MCF 10A (cell line): Measurements from ENCODE around the gene CERS6. TPM values are rescaled to one million over a fixed set of nuclear protein-coding genes. Genes with fewer than 3 reads are reported as not detected.

ENCODE experiments used
- BruUV-seq: library from RNA; stranded (reverse); fragments of 400-500 nt; replicated peaks from 2 replicates; lab custom pipeline; 2021; lab: Mats Ljungman, UMichigan
- CTCF ChIA-PET: fragments of 300-600 bp; sonication (Branson Sonifier 250); formaldehyde crosslinking; extraction: SDS; loops from one replicate; lab custom pipeline; 2021; ENCODE audit warnings: antibody characterized with exemption, inconsistent platforms; lab: Yijun Ruan, JAX
- POLR2A ChIA-PET: fragments of 300-600, 350-650 bp; sonication (Branson Sonifier 250); formaldehyde crosslinking; extraction: SDS; loops from one replicate; lab custom pipeline; 2020; ENCODE audit warnings: antibody characterized with exemption, inconsistent platforms; lab: Yijun Ruan, JAX
- DNase-seq: peaks from one replicate; pipeline ENCODE4 v3.0.0-alpha.2; 2018; ENCODE audit not compliant: unreplicated experiment
- H3K27ac Mint-ChIP-seq: one replicate; pipeline ENCODE4 v1.8.0; 2022; ENCODE audit warnings: mild to moderate bottlenecking, low read depth, mixed read lengths; ENCODE audit not compliant: unreplicated experiment
- H3K27me3 Mint-ChIP-seq: one replicate; pipeline ENCODE4 v1.8.0; 2022; ENCODE audit warnings: mixed read lengths; ENCODE audit not compliant: insufficient read depth, unreplicated experiment
- H3K36me3 Mint-ChIP-seq: one replicate; pipeline ENCODE4 v1.8.0; 2022; ENCODE audit warnings: mild to moderate bottlenecking, moderate library complexity, mixed read lengths; ENCODE audit not compliant: insufficient read depth, unreplicated experiment
- H3K4me1 Mint-ChIP-seq: one replicate; pipeline ENCODE4 v1.8.0; 2022; ENCODE audit warnings: mixed read lengths; ENCODE audit not compliant: insufficient read depth, unreplicated experiment
- H3K4me3 Mint-ChIP-seq: one replicate; pipeline ENCODE4 v1.8.0; 2022; ENCODE audit warnings: mild to moderate bottlenecking, moderate library complexity, mixed read lengths; ENCODE audit not compliant: unreplicated experiment
- H3K9me3 Mint-ChIP-seq: one replicate; pipeline ENCODE4 v1.8.0; 2022; ENCODE audit warnings: mixed read lengths; ENCODE audit not compliant: unreplicated experiment
- intact Hi-C: fragments of 100-400 bp; cut with micrococcal nuclease; formaldehyde crosslinking; loops from 2 replicates; pipeline ENCODE4 v1.14.1; 2022
- total RNA-seq: library from RNA; stranded (reverse); gene quantifications from 2 replicates; pipeline ENCODE4 v1.2.3, GENCODE V29; 2022
- TF ChIP-seq, protein P1 (sequence below): fragments of 200-600 bp; IDR thresholded peaks from one replicate; pipeline ENCODE4 v1.8.0; 2022; ENCODE audit warnings: antibody characterized with exemption, mild to moderate bottlenecking; ENCODE audit not compliant: unreplicated experiment

Gene CERS6
- total RNA-seq, 1 experiment from 2014 or later = 27.4 TPM

DNA sequence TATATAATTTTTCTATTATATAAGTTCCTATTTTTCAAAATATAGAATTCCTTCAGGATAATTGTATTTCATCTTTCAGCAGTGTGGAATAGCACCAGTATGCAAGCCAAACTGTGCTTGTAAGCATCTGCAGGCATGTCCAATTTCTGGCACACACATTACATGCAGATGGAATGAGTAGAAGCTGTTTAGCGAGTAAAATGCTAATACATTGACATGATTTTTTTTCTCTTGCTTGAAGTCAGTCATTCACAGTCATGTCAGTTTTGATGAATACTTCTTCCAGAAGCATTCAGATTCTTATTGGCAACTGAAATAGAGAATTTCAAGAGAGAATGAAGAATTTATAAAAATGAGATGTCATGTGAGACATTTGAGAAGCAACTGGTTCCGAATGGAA, 109.4 kb downstream of the CERS6 start:
- peaks cover 9% of the 10 kb centered on the region for H3K36me3 Mint-ChIP-seq
- H3K27ac Mint-ChIP-seq = peak overlapping the region; percentile 87
- no peak for DNase-seq
- no peaks in the 10 kb centered on the region for H3K27me3 Mint-ChIP-seq
- intact Hi-C loops = loop anchor here (1.0 to 5.0 kb wide), 2 partner anchors 19 to 33 kb away; no protein-coding TSS in a partner anchor
- no TSS peak for BruUV-seq
- H3K4me1 Mint-ChIP-seq = peaks cover 28% of the 10 kb centered on the region
- TF ChIP-seq, protein P1, sequence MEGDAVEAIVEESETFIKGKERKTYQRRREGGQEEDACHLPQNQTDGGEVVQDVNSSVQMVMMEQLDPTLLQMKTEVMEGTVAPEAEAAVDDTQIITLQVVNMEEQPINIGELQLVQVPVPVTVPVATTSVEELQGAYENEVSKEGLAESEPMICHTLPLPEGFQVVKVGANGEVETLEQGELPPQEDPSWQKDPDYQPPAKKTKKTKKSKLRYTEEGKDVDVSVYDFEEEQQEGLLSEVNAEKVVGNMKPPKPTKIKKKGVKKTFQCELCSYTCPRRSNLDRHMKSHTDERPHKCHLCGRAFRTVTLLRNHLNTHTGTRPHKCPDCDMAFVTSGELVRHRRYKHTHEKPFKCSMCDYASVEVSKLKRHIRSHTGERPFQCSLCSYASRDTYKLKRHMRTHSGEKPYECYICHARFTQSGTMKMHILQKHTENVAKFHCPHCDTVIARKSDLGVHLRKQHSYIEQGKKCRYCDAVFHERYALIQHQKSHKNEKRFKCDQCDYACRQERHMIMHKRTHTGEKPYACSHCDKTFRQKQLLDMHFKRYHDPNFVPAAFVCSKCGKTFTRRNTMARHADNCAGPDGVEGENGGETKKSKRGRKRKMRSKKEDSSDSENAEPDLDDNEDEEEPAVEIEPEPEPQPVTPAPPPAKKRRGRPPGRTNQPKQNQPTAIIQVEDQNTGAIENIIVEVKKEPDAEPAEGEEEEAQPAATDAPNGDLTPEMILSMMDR = no peak
- peak overlapping the region; percentile 28 for H3K4me3 Mint-ChIP-seq
- ChIA-PET POLR2A (interaction anchor here (0.5 to 3.7 kb wide), 29 partner anchors 8 to 1618 kb away, joined by 3 to 54 read pairs (median 4); partner anchors contain the start of gene CERS6), CTCF (interaction anchor here (0.9 to 2.2 kb wide), 5 partner anchors 9 to 132 kb away, joined by 3 to 9 read pairs (median 3); no protein-coding TSS in a partner anchor)
- no peaks in the 10 kb centered on the region for H3K9me3 Mint-ChIP-seq

DNA sequence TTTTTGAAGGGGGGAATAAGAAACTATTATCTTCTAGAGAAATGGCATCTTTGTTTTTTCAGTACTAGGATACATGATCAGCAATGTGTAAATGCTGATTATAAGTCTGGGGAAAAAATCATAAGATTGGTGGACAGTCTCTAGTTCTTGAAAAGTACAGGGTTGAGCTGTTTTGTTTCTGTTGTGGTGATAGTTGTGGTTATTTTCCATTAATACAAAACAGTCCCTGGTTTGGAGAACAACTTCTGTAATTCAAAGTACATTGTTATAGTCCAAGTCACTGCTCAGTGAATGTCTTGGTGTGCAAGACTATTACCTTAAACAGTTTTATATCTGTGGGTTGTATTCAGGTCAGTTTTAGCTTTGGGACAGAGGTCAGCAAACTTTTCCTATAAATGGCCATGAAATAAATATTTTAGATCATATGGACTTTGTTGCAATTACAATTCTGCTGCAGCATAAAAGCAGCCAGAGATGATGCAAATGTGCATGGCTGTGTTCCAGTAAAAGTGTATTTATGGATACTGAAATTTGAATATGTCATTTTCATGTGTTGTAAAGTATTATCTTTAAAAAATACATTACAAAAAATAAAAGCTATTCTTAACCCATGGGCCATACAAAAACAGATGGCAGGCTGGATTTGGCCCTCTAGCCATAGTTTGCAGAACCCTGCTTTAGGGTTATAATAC, 111.0 kb downstream of the CERS6 start:
- POLR2A ChIA-PET = interaction anchor here (0.8 to 3.7 kb wide), 10 partner anchors 12 to 220 kb away, joined by 3 to 54 read pairs (median 3); partner anchors contain the start of gene CERS6
- H3K36me3 Mint-ChIP-seq = peaks cover 9% of the 10 kb centered on the region
- no peak overlapping the region for H3K4me3 Mint-ChIP-seq
- H3K27ac Mint-ChIP-seq = peak overlapping the region; percentile 87
- H3K27me3 Mint-ChIP-seq = no peaks in the 10 kb centered on the region
- H3K9me3 Mint-ChIP-seq = no peaks in the 10 kb centered on the region
- intact Hi-C loops = loop anchor here (5.0 kb wide), 1 partner anchor 35 kb away; no protein-coding TSS in a partner anchor
- peaks cover 28% of the 10 kb centered on the region for H3K4me1 Mint-ChIP-seq
- no peak for DNase-seq
- no TSS peak for BruUV-seq
- TF ChIP-seq, protein P1 = no peak
- CTCF ChIA-PET = interaction anchor here (0.9 to 2.2 kb wide), 3 partner anchors 11 to 120 kb away, joined by 3 to 9 read pairs (median 3); no protein-coding TSS in a partner anchor

DNA sequence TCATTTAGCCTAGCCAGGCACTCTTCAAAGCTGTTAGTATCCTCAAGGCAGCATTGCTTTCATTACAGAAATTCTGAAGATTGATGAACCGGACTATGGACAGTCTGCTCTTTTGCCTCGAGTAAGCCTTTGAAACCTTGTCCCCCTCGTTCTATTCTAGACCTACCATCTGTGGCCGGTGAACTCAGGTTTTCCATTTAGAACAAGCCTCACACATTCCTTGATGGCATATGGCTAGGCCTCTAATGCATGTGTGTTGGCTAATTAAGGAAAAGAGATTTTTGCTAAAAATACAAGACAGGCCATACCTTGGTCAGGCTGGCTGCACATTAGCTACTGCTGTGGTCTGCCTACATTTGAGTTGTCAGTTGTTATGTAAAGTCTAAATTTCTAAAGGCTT, 111.8 kb downstream of the CERS6 start:
- TF ChIP-seq, protein P1 = no peak
- peaks cover 32% of the 10 kb centered on the region for H3K4me1 Mint-ChIP-seq
- ChIA-PET CTCF (interaction anchor here (0.9 kb wide), 1 partner anchor 10 kb away, joined by 3 read pairs; no protein-coding TSS in a partner anchor), POLR2A (interaction anchor here (1.0 to 3.7 kb wide), 5 partner anchors 11 to 221 kb away, joined by 3 to 54 read pairs (median 3); partner anchors contain the start of gene CERS6)
- no peak for DNase-seq
- no peak overlapping the region for H3K4me3 Mint-ChIP-seq
- H3K27me3 Mint-ChIP-seq = no peaks in the 10 kb centered on the region
- no peaks in the 10 kb centered on the region for H3K9me3 Mint-ChIP-seq
- BruUV-seq = no TSS peak
- intact Hi-C loops = loop anchor here (5.0 kb wide), 1 partner anchor 36 kb away; no protein-coding TSS in a partner anchor
- H3K27ac Mint-ChIP-seq = no peak overlapping the region
- H3K36me3 Mint-ChIP-seq = peaks cover 9% of the 10 kb centered on the region
